Measurements from ENCODE around the gene MYBBP1A.

MYBBP1A gene

DNA sequence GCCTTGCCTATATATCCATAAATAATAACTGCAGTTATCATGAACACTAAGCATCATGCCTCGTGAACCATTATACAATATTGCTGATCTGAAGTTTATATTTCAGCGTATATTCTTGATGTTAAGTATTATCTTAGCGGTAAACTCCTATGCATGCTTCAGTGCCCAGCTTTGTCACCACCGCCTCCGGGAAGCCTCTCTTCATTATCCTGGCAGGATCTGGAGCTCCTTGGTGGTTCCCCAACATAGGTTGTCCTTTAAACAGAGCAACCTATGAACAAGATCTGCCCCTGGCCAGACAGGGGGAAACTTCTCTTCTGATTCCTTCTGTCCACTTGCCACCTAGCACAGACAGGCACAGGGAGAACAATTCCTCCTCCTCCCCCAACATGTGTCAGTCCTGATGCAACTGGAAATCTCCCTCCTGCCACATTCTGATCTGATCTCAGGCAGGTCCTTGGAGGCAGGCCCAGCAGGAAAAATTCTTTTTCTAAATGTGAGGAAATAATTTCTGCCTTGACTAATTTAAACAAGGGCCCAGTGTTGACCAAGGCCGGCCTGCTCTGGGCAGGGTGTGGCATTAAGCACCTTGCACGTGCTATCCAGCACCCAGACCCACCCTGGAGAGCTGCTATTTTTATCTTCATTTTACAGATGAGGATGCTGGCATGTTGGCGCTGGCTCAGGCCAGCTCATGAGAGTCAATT, 34.1 kb downstream of the MYBBP1A start:
- DNase-seq (ENCODE audit: low read depth in 2 of 2): no peak

DNA sequence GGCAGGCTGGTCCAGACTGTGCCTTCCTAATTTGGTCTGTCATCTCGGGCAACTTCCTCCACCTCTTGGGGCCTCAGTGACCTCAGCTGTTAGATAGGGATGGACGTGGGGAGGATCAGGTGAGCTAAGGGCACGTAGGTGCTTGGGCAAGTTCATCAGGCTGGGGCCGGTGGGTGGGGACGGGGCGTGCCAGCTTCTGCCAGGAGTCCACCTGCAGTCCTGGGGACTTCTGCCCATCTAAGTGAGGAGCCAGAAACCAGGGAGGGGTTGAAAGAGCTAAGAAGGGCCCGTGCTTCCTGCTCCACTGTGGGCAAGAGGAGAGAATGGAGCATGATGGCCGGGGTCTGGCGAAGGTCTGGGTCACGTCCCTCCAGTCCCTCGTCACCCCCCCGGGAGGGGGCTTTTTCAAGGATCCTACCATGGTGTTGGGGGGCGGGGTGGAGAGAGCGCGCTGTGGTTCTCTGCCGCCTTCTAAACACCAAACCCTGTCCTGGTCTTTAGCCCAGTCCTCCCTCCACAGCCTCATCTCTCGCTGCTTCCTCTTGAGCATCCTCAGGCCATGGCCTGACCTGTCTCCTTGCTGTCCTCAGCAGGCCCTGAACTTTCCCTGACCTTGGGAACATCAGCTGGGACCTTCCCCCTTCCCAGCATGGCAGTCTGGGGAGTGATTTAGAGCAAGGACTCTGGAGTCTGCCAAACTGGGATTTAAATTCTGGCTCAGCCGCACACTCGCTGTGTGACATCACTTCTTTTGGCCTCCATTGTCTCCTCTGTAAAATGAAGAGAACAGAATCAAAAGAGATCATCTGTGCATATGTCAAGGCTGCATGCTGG, 34.9 kb downstream of the MYBBP1A start:
- no peak for DNase-seq (ENCODE audit: low read depth in 2 of 2)

DNA sequence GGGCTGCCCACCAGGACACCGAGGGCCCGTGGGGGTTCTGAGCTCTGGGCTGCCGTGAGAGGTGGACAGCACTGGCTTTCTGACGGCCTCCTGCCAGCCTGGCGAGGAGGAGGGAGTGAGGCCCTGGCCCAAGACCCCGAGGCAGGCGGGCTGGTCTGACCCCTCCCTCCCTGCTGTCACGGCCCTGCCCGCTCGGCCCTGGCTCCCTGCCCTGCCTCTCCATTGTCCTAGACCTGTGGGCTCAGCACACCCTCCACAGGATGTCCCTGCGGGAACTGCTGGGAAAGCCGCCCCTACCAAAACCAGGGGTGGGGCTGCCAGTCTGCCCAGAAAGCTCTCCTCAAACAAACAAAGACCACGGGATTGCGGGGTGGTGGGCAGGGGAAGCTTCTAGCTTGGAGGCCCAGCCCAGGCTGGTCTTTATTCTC, 35.8 kb downstream of the MYBBP1A start:
- no peak for DNase-seq (ENCODE audit: low read depth in 2 of 2)

DNA sequence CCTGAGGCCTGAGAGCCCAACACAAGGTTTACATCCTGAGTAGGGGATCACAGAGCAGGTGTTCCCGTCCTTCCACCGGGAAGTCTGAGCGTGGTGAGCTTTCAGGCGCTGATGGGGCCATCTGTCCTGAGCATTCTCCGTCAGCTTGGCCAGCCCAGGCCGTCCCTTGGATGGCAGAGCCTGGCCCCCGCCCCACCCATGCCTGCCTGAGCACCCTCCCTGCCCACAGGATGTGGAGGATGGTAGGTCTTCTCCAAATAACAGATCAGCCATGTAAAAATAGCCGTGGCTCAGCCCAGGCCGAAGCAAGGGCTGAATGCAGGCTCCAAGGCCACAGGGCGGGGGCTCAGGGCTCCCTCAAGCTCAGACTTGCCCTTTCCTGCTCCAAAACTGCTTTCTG, 36.3 kb downstream of the MYBBP1A start:
- no peak for DNase-seq (ENCODE audit: low read depth in 2 of 2)

DNA sequence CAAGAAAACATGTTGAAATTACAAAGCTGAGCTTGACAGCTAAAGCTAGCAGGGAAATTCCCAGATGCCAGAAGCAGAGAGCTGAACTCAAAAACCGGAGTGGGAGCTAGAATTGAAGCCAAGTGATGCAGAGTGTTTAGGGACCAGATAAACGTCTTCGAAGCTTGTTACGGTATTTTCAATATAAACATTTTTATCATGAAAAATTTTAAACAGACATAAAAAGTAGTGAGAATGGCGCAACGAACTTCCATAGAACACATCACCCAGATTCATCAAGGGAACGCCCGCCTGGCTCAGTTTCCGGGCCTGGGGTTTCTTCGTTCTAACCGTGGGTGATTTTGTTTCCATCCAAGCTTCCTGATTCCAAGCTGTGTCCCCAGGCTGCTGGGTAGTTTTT, 38.4 kb downstream of the MYBBP1A start:
- no peak for DNase-seq (ENCODE audit: low read depth in 2 of 2)

GRCh38 chr17:4515501-4515900, 39.7 kb downstream of the MYBBP1A start:
- no peak for DNase-seq (ENCODE audit: low read depth in 2 of 2)

- DNase-seq (ENCODE audit: low read depth in 2 of 2): no peak
Measured at GRCh38 chr17:4514779-4515178, 40.4 kb downstream of the MYBBP1A start.

DNA sequence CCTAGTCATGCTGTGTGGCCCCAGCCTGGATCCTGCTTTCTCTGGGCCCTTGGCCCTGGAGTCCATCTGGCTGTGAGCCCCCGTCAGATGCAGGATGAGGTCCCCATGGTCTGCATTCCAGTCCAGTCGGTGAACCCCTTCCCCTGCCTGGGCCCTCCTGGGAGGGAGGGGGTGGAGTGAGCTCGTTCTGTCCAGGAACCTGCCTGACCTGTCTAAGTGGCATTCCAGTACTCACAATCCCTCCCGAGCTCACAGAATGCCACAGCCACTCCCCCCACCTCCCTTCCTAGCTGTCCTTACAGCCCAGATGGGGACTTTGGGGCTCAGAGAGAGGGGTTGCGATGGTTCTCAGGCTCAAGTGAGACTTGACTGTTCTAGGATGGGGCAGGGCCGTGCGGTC, 41.0 kb downstream of the MYBBP1A start:
- DNase-seq (ENCODE audit: low read depth in 2 of 2): no peak

DNA sequence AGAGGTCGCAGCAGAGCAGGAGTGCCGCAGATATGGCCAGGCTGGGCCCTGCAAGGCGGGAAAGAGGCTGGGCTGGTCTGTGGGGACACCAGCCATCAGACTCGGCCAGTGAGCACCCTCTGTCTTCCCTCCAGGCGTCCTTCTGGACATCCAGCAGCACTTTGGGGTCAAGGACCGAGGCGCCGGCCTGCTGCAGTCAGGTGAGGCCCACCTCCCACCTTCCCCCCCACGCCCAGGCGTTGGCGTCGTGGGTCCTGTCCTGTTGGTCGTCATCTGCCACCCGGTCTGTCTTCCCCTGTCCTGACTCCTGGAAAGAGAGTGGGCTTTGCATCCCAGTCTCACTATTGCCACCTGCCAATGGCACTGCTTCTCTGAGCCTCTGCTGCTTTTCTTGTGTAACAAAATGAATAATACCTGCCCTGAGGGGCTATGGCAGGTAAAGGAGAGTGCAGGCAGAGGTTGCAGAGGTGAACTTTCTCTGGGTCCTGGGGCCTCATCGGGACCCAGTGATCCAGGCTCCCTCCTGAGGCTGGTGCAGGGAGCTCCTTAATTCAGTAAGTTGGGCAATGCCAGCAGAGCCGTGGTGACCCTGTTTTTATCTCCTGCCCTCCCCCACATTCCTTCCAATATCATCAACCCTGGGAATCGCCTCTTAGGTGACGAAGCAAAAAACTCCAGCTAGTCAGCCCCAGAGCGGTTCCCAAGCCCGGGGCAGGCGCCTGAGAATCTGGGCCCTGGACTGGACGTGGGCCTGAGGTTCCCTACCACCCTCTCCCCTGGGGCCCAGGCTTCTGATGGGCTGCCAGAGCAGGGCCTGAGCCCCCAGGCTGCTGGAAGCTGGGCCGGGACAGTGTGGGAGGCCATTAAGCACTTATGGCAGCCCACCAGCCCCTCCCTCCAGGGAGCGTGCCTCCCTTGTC, 41.8 kb downstream of the MYBBP1A start:
- no peak for DNase-seq (ENCODE audit: low read depth in 2 of 2)

DNA sequence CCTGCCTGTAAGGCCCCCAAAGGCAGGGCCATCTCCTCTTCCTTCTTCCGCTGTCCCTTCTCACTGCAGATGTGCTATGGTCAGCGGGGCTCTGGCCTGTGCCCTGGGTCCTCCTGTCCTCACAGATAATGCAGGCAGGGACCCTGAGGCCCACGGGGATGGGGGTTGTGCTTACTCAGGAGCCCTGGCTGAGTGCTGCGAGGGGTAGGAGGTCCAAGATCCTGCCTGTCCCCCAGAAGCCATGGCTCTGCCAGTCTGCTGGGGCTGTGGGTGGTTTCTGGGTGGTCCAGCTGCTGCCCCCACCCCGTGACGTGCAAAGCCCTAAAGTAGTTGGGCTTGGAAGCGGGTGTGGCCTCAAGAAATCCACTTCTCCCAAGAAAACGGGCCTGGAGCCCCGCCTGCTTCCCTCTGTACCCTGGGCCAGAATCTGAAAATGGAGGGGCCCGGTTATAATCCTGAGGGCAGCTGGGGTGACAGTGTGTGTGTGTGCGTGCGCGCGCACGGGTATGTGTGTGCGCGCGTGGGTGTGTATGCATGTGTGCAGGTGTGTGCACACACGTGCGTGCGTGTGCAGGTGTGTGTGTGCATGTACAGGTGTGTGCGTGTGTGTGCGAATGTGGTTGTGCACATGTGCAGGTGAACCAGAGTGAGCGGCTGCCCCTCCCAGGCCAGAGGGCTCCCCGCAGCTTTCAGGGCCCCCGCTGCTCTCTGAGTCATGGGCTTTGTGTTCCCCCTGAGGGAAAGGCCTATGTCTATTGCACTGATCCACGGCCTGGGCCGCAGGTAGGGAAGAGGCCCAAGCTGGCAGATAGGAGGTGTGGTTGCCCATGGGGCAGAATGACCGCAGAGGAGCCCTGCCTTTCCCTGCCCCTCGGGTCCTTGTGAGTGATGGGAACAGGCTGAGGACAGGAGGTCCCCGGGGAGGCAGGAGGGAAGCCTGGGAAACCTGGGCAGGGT, 42.8 kb downstream of the MYBBP1A start:
- DNase-seq (ENCODE audit: low read depth in 2 of 2): no peak

DNA sequence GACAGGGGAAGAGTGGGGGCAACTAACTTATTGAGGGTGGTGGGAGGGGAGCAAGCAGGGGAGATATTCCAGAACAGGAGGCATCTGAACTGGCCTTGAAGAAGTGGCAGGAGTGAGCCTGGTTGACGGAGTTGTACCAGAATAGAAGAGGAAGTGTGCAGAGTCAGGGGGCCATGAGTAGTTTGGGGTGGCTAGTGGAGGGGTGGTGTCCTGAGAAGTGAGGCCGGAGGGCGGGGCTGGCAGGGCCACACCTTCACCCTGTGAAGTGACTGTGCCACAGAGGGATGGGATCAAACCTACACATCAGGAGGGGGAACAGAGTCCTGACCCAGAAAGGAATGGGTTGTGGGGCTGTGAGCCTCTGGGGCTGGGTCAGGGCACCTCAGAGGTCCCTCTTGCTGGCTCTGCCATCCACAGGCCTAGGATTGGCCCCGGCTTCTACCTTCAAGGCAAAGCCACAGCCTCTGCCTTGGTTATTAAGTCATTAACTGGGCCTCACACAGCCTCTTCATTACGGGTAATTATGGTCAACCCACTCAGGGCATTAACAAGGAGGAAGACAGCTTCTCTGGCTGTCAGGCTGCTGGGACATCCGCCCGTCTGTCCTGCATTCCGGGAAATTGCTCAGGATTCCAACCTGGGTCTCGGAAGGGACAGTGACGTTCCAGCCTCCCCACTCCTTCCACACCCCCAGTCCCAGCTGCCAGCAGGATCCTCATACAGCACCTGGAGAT, 43.8 kb downstream of the MYBBP1A start:
- DNase-seq (ENCODE audit: low read depth in 2 of 2): no peak

DNA sequence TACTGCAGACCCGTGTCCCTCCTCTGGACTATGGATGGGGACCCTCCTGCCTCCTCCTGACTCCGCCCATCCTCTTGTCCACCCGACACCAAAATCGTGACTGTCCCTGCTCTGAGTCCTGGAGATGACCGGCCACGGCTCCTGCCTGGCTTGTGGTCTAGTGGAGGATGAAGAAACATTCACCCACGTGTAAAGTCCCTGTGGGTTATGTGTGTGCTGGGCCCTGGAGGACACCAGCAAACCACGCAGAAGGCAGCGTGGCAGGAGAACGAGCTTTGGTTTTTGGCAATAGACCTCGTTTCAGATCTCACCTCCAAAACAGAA, 44.6 kb downstream of the MYBBP1A start:
- DNase-seq (ENCODE audit: low read depth in 2 of 2): no peak

GRCh38 chr17:4509923-4510617, 45.1 kb downstream of the MYBBP1A start:
- no peak for DNase-seq (ENCODE audit: low read depth in 2 of 2)

DNA sequence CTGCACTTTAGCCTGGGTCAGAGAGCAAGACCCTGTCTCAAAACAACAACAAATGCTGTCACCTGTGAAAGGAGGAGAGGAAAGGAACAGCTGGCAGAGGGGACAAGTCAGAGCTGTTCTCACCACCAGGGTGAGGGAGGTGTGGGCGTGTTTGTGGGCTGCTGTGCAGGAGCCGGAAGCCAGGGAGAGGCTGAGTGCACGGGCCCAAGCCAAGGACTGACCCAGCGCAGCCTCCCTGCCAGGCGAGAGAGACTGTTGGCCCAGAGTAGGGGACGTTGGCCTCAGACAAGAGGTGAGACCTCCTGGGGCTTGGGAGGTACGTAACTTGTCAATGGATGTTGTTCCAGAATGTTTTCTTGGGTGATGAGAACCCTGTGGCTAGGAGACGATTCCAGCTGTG, 45.8 kb downstream of the MYBBP1A start:
- DNase-seq (ENCODE audit: low read depth in 2 of 2): no peak

DNA sequence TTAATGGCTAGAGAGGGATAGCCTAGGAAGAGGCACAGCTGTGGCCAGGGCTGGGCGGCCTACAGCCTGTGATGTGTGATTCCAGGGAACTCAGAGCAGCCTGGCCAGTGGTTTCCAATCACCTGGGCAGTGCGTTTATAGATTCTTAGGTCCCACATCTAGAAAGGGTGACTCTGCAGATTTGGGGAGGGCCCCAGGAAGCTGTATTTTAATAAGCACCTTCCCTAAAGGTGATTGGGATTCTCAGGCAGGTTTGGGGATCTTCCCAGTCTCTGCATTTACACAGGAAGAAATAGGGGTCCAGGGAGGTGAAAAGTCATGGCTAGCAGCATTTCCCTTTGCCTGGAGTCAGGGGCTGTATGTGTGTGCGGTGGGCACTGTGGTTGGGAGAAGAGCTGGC, 47.0 kb downstream of the MYBBP1A start:
- no peak for DNase-seq (ENCODE audit: low read depth in 2 of 2)

- DNase-seq (ENCODE audit: low read depth in 2 of 2): no peak
Measured at GRCh38 chr17:4507361-4508111, 47.6 kb downstream of the MYBBP1A start.

- no peak for DNase-seq (ENCODE audit: low read depth in 2 of 2)
Measured at GRCh38 chr17:4506892-4507291, 48.3 kb downstream of the MYBBP1A start.

- DNase-seq (ENCODE audit: low read depth in 2 of 2): no peak
Measured at GRCh38 chr17:4506175-4506813, 48.9 kb downstream of the MYBBP1A start.

GRCh38 chr17:4505187-4505586, 50.0 kb downstream of the MYBBP1A start:
- no peak for DNase-seq (ENCODE audit: low read depth in 2 of 2)

All from stimulated activated CD8-positive, alpha-beta memory T cell treated with anti-CD3 and anti-CD28 coated beads, Interleukin-2, amount 100 ng/mL, for 1 hour (primary cell).